Measurements from ENCODE around the gene MARK4. TPM values are rescaled to one million over a fixed set of nuclear protein-coding genes. Genes with fewer than 3 reads are reported as not detected.

Gene MARK4
- total RNA-seq, 4 donors from 2014 or later, result 10.2 to 26.2 (median 14.4) TPM

- no peak for TF ChIP-seq CTCF (IDR thresholded peaks at IDR 0.05; ENCODE audit: low read depth)
Observed at GRCh38 chr19:45307361-45307760, 56.3 kb downstream of the MARK4 start.

GRCh38 chr19:45311621-45312020, 60.5 kb downstream of the MARK4 start:
- TF ChIP-seq CTCF (IDR thresholded peaks at IDR 0.05; ENCODE audit: low read depth), result no peak

GRCh38 chr19:45314708-45315245, 63.7 kb downstream of the MARK4 start:
- no peak for TF ChIP-seq CTCF (IDR thresholded peaks at IDR 0.05; ENCODE audit: low read depth)

- no peak for TF ChIP-seq CTCF (IDR thresholded peaks at IDR 0.05; ENCODE audit: low read depth)
Observed at GRCh38 chr19:45315304-45315703, 64.2 kb downstream of the MARK4 start.

GRCh38 chr19:45320997-45321775, 70.1 kb downstream of the MARK4 start:
- no peak for TF ChIP-seq CTCF (IDR thresholded peaks at IDR 0.05; ENCODE audit: low read depth)

- TF ChIP-seq CTCF (IDR thresholded peaks at IDR 0.05; ENCODE audit: low read depth), result no peak
Observed at GRCh38 chr19:45321848-45322247, 70.8 kb downstream of the MARK4 start.

- TF ChIP-seq CTCF (IDR thresholded peaks at IDR 0.05; ENCODE audit: low read depth), result no peak
Observed at GRCh38 chr19:45322311-45322710, 71.2 kb downstream of the MARK4 start.
